ENCODE data around the gene DLGAP1. TPM values are rescaled to one million over a fixed set of nuclear protein-coding genes. Genes with fewer than 3 reads are reported as not detected.
"Not testable (repeated sequence)": the region's sequence is repeated elsewhere in the genome, so short reads cannot be mapped to it uniquely, and the experiment has no call there.

Gene DLGAP1
- total RNA-seq, 1 donor from 2014 or later: 3.2 TPM

- no peak for DNase-seq (ENCODE audit: extremely low spot score in 2 of 2)
- TF ChIP-seq POLR2AphosphoS5 (IDR thresholded peaks at IDR 0.05; ENCODE audit: insufficient read depth in 1 of 2, low read depth in 1 of 2) (no peak), POLR2A (IDR thresholded peaks at IDR 0.05) (no peak), CTCF (IDR thresholded peaks at IDR 0.05) (no peak)
- no peak overlapping the region for H3K4me3 ChIP-seq
- intact Hi-C loops (cut with DNase I): no loop called here
- no peaks in the 10 kb centered on the region for H3K9me3 ChIP-seq
- no peaks in the 10 kb centered on the region for H3K36me3 ChIP-seq
- no peaks in the 10 kb centered on the region for H3K4me1 ChIP-seq
- H3K27me3 ChIP-seq: no peaks in the 10 kb centered on the region
- no peak overlapping the region for H3K27ac ChIP-seq
Measured at GRCh38 chr18:3581890-3582289, 873.2 kb downstream of the DLGAP1 start.

DNA sequence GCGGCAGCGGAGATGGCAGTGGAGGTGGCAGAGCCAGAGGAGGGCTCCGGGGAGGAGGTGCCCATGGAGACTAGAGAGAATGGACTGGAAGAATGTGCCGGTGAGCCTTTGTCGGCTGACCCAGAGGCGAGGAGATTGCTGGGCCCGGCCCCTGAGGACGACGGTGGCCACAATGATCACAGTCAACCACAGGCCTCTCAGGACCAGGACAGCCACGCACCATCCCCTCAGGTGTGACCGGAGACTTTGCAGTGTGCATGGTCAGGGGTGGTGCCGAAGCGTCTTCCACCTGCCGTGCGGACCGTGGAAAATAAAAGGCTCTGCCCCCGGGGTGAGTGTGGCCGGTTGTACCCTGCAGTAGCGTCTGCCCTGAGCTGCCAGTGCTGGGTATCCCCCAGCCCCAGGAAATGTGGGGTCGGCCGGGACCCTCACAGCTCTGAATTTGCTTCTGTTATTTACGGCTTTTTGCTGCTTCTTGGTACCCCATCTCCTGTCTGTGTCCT is 874.5 kb downstream of the DLGAP1 start:
- H3K36me3 ChIP-seq; DNase-seq (ENCODE audit: extremely low spot score in 2 of 2); H3K27me3 ChIP-seq; H3K27ac ChIP-seq; intact Hi-C loops (cut with DNase I); H3K4me3 ChIP-seq; H3K4me1 ChIP-seq; H3K9me3 ChIP-seq: not testable (repeated sequence)

GRCh38 chr18:3579701-3580100 is 875.4 kb downstream of the DLGAP1 start:
- Histone ChIP-seq H3K4me1 (no peaks in the 10 kb centered on the region), H3K4me3 (no peak overlapping the region), H3K36me3 (no peaks in the 10 kb centered on the region), H3K9me3 (no peaks in the 10 kb centered on the region), H3K27ac (no peak overlapping the region), H3K27me3 (no peaks in the 10 kb centered on the region)
- DNase-seq (ENCODE audit: extremely low spot score in 2 of 2): no peak
- TF ChIP-seq POLR2AphosphoS5 (IDR thresholded peaks at IDR 0.05; ENCODE audit: insufficient read depth in 1 of 2, low read depth in 1 of 2) (no peak), CTCF (IDR thresholded peaks at IDR 0.05) (no peak), POLR2A (IDR thresholded peaks at IDR 0.05) (no peak)
- intact Hi-C loops (cut with DNase I): loop anchor here (5.0 kb wide), 1 partner anchor 292 kb away; no protein-coding TSS in a partner anchor

DNA sequence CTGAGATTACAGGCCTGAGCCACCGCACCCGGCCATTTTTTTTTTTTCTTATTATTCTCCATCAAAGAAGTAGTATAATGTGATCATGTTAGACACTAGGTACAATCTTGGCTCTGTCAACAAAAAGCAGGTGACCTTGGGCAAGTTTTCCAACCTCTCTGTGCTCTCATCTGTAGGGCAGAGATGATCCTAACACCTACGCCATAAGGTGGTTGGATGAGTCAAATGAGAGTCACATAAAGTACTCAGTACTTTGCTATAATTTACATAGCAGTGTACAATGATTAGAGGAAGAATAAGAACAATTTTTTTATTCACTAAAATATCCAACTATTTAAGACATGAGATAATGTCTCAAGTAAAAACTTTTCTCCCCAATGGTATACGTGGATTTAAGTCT is 876.5 kb downstream of the DLGAP1 start:
- H3K9me3 ChIP-seq: no peaks in the 10 kb centered on the region
- no peaks in the 10 kb centered on the region for H3K4me1 ChIP-seq
- H3K27ac ChIP-seq: no peak overlapping the region
- intact Hi-C loops (cut with DNase I): loop anchor here (5.0 kb wide), 1 partner anchor 291 kb away; no protein-coding TSS in a partner anchor
- H3K36me3 ChIP-seq: no peaks in the 10 kb centered on the region
- no peaks in the 10 kb centered on the region for H3K27me3 ChIP-seq
- TF ChIP-seq POLR2AphosphoS5 (IDR thresholded peaks at IDR 0.05; ENCODE audit: insufficient read depth in 1 of 2, low read depth in 1 of 2) (no peak), CTCF (IDR thresholded peaks at IDR 0.05) (no peak), POLR2A (IDR thresholded peaks at IDR 0.05) (no peak)
- H3K4me3 ChIP-seq: no peak overlapping the region
- no peak for DNase-seq (ENCODE audit: extremely low spot score in 2 of 2)

DNA sequence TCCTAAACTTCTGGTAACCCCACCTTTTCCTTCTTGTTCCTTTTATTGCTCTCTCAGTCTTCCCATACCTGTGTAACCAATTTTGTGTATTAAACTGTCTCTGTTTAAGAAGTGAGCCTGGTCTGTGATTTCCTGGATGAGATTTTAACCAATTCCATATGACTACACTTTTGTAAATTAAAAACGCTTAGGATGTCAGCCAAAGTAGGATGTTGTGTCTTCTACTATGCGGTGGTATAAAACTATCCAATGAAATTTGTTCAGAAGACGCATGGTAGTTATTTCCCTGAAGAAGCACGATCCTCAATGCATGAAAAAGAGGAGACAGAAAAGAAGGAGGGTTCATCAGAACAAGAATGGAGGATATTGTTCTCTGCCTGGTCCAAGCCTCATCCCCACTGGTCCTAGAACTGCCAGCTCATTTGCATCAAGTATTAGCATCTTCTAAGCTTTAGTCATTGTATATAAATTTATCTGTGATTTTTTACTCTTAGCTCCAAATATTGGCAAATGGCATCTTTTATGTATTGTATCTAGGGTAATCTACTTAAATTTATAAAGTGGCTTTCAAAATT is 877.7 kb downstream of the DLGAP1 start:
- DNase-seq (ENCODE audit: extremely low spot score in 2 of 2): no peak
- TF ChIP-seq POLR2AphosphoS5 (IDR thresholded peaks at IDR 0.05; ENCODE audit: insufficient read depth in 1 of 2, low read depth in 1 of 2) (no peak), CTCF (IDR thresholded peaks at IDR 0.05) (no peak)
- intact Hi-C loops (cut with DNase I): loop anchor here (5.0 kb wide), 1 partner anchor 290 kb away; no protein-coding TSS in a partner anchor
- Histone ChIP-seq H3K27me3 (no peaks in the 10 kb centered on the region), H3K27ac (no peak overlapping the region), H3K4me1 (no peaks in the 10 kb centered on the region), H3K4me3 (no peak overlapping the region), H3K36me3 (no peaks in the 10 kb centered on the region), H3K9me3 (no peaks in the 10 kb centered on the region)
